Ecto neural progenitor cell (in vitro differentiated cells): ENCODE data around the gene SCUBE1.
"Not testable (repeated sequence)": the region's sequence is repeated elsewhere in the genome, so short reads cannot be mapped to it uniquely, and the experiment has no call there.

ENCODE experiments used
- DNase-seq: peaks from one replicate; pipeline ENCODE4 v3.0.0-alpha.2; 2018; ENCODE audit warnings: low spot score

SCUBE1 gene

GRCh38 chr22:43301866-43302265, 41.3 kb downstream of the SCUBE1 start:
- no peak for DNase-seq

DNA sequence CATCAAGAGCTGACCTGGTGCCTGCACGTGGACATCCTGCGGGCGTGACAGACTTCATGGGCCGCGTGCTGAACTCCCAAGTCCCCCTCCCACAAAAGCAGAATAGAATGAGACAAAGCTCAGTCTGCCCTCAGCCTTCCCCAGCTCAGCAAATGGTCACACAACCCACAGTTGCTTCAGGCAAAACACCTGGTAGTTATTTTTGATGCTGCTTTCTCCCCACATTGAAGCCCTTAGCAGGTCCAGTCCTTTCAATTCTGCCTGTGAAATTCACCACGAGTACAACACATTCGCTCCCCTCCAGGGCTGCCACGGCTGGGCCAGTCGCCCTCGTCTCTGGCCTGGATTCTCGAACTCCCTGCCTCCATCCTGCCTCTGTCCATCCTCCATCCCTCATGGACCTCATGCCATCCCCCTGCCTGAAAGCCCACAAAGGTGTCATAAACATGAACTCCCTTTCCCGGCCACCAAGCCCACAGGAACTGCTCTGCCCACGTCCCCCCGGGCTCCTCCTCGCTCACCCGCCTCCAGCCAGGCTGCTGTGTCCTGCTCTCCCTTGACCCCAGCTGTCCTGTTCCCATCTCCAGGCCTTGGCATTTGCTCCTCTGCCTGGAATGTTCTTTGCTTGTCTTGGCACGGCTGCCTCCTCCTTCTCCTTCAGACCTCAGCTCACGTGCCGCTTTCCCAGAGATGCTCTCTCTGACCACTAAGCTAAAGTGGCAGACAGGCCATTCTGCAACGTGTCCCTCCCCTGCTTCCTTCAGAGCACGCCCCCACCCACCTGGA, 42.1 kb downstream of the SCUBE1 start:
- no peak for DNase-seq

DNA sequence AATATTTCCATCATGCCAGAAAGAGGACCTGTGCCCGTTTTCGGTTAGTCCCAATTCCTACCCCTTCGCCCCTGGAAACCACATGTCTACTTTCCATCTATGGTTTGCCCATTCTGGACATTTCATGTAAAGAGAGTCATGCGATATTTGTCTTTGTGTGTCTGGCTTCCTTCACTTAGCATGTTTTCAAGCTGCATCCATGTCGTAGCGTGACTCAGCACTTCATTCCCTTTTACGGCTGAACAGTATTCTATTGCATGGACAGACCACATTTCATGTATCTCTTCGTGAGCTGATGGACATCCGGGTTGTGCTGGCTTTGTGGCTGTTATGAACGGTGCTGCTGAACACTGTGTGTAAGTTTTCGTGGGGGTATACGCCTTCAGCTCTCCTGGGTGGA, 43.4 kb downstream of the SCUBE1 start:
- no peak for DNase-seq

GRCh38 chr22:43298062-43298801, 44.9 kb downstream of the SCUBE1 start:
- no peak for DNase-seq

- DNase-seq = no peak
These were observed 45.7 kb downstream of the SCUBE1 start for GRCh38 chr22:43297270-43298061.

GRCh38 chr22:43296276-43296902, 46.8 kb downstream of the SCUBE1 start:
- DNase-seq = no peak

- DNase-seq = no peak
These were observed 47.5 kb downstream of the SCUBE1 start for GRCh38 chr22:43295660-43296059.

- DNase-seq = no peak
These were observed 48.0 kb downstream of the SCUBE1 start for GRCh38 chr22:43295173-43295572.

- no peak for DNase-seq
These were observed 49.3 kb downstream of the SCUBE1 start for GRCh38 chr22:43293655-43294392.

GRCh38 chr22:43293259-43293654, 49.9 kb downstream of the SCUBE1 start:
- DNase-seq = no peak

- no peak for DNase-seq
These were observed 50.5 kb downstream of the SCUBE1 start for GRCh38 chr22:43292630-43293018.

GRCh38 chr22:43291381-43291780, 51.8 kb downstream of the SCUBE1 start:
- no peak for DNase-seq

DNA sequence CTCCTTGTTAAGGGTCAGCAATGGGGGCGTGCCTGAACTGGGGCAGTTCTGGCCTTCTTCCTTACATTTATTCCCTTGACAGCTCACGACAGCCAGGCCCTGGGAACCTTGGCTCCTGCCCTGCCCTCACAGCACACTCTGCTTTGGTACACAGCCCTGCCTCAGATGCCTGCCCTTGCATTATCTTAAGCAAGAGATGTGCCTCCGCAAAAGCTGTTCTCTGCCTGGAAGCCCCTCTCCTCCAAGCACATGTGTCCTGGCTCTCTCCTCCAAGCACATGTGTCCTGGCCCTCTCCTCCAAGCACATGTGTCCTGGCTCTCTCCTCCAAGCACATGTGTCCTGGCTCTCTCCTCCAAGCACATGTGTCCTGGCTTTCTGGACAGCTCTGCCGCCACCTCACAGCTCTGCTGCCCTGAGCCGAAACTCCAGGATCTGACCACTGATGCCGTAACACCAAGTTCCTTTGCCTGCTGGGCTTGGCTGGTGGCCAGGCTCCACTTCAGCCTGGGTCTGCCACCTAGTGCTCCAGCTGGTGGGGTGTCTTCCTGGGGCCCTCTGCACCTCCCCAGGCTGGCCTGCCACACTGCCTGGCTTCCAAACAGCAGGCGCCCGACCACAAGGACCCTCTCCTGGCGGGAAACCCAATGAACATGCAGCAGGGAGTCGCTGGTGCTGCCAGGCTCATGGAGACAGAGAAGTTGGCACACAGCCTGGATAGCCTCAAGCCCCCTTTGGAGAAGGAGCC, 53.0 kb downstream of the SCUBE1 start:
- DNase-seq = no peak

DNA sequence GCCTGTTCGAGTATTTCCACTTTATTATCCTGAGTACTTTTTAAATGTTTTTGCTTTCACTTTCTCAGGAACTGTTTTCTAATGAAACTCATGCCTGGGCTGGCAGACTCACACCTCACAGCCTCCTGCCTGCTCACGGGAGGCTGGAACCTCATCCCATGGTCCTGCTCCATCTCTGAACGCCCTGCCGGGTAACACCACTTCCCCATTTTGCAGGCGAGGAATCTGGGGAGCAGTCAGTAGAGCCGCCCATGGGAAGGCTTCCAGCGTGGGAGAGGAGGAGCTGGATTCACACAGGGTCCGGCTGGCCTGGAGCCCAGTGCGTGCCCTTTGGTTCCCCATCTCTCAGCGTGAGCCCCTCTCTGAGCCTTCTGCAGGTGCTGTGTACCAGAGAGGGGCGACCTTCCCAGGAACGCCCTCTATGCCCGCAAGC, 53.6 kb downstream of the SCUBE1 start:
- no peak for DNase-seq

- no peak for DNase-seq
These were observed 54.3 kb downstream of the SCUBE1 start for GRCh38 chr22:43288807-43289420.

GRCh38 chr22:43288378-43288777, 54.8 kb downstream of the SCUBE1 start:
- no peak for DNase-seq

GRCh38 chr22:43287441-43287840, 55.7 kb downstream of the SCUBE1 start:
- no peak for DNase-seq

DNA sequence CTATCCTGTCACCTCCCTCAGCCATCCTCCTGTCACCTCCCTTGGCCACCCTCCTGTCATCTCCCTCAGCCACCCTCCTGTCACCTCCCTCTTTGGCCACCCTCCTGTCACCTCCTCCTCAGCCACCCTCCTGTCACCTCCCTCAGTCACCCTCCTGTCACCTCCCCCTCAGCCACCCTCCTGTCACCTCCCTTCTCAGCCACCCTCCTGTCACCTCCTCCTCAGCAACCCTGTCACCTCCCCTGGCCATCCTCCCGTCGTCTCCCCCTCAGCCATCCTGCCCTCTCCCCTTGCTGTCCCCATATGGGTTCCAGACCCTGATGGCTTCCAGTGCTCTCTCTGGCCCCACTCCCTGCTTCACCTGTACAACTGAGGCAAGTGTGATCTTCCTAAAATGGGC, 61.8 kb downstream of the SCUBE1 start:
- no peak for DNase-seq

DNA sequence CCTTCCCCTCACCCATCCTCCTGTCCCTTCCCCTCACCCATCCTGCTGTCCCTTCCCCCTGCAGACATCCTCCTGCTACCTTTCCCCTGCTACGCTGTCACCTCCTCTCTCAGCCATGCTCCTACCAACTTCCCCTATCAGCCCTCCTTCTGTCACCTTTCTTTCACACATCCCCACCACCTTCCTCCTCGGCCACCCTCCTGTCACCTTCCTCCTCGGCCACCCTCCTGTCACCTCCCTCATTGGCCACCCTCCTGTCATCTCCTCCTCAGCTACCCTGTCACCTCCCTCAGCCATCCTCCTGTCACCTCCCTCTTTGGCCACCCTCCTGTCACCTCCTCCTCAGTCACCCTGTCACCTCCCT, 62.7 kb downstream of the SCUBE1 start:
- DNase-seq = not testable (repeated sequence)

DNA sequence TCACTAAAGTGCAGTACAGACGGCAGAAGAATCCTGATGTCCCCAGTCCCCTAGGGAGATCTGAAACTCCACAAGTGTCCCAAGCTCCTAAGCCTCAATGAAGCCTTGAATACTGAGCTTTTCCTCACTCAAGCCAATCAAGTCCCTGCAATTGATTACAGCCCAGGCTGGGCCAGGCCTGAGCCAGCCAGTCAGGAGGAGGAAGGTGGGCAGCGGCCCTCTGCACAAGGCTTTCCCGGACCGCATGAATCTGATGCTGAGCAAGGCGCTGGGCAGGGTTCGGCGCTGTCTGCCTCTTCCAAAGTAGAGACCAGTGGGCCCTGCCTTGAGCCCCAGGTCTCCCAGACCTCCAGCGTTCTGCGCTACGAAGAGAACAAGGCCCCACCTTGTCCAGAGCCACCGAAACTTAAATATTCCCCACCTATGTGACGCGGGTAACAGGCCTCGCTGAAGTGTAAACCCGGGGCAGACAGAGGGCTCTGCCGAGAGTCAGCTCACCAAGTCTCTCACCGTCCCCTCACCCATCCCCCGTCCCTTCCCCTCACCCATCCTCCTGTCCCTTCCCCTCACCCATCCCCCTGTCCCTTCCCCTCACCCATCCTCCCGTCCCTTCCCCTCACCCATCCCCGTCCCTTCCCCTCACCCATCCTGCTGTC, 63.2 kb downstream of the SCUBE1 start:
- no peak for DNase-seq
